Lower lobe of right lung (tissue), 2 donors: ENCODE measurements around the gene HERPUD2. TPM values are rescaled to one million over a fixed set of nuclear protein-coding genes. Genes with fewer than 3 reads are reported as not detected.
A peak's percentile ranks its signal among the peaks of the same experiment; 100 is the strongest.

ENCODE experiments used
- ATAC-seq, 2 donors: fragments of 200-7000 bp; cut with Tn5 transposase; one replicate each; pipeline ENCODE4 v1.9.1; 2020 to 2022; ENCODE audit warnings: mild to moderate bottlenecking in 2 of 2, moderate library complexity in 2 of 2
- DNase-seq: peaks from one replicate; pipeline ENCODE4 v3.0.0-alpha.2; 2020
- H3K27ac ChIP-seq: fragments of 200-600 bp; one replicate; pipeline ENCODE4 v1.8.0; 2022
- H3K27me3 ChIP-seq: fragments of 200-600 bp; one replicate; pipeline ENCODE4 v1.8.0; 2022; ENCODE audit warnings: low read depth
- H3K36me3 ChIP-seq: fragments of 200-600 bp; one replicate; pipeline ENCODE4 v1.8.0; 2022; ENCODE audit warnings: mild to moderate bottlenecking
- H3K4me1 ChIP-seq: fragments of 200-600 bp; one replicate; pipeline ENCODE4 v1.8.0; 2022
- H3K4me3 ChIP-seq: fragments of 200-600 bp; one replicate; pipeline ENCODE4 v1.8.0; 2022; ENCODE audit warnings: mild to moderate bottlenecking
- H3K9me3 ChIP-seq: fragments of 200-600 bp; one replicate; pipeline ENCODE4 v1.8.0; 2022
- CTCF ChIP-seq: fragments of 200-600 bp; IDR thresholded peaks from one replicate; pipeline ENCODE4 v1.8.0; 2022; ENCODE audit warnings: antibody characterized with exemption, mild to moderate bottlenecking
- intact Hi-C: fragments of 100-400 bp; cut with DNase I; formaldehyde crosslinking; loops from one replicate; pipeline ENCODE4 v1.11.0; 2022
- total RNA-seq: library from RNA; stranded (reverse); fragmentation: NEBNext Ultra II Directional; extraction: Animal tissue kit (Norgen Biotek cat#: 25700); gene quantifications from one replicate; pipeline ENCODE4 v1.2.1, GENCODE V29; 2021
- donor health status: DM: no; HTN: yes; CAD: no; lungs with severe emphysema.

Gene HERPUD2
- total RNA-seq, 1 donor from 2014 or later: 40.0 TPM

- intact Hi-C loops: no loop called here
- H3K36me3 ChIP-seq: no peaks in the 10 kb centered on the region
- H3K27me3 ChIP-seq: no peaks in the 10 kb centered on the region
- H3K4me1 ChIP-seq: peaks cover 8% of the 10 kb centered on the region
- no peak overlapping the region for H3K27ac ChIP-seq
- no peaks in the 10 kb centered on the region for H3K9me3 ChIP-seq
- H3K4me3 ChIP-seq: no peak overlapping the region
- ATAC-seq: peak; percentile 47 to 52
- no peak for DNase-seq
- TF ChIP-seq CTCF: peak; percentile 6
Observed at GRCh38 chr7:35725280-35725680, 30.3 kb upstream of the HERPUD2 start.

GRCh38 chr7:35723011-35723410 lies 28.1 kb upstream of the HERPUD2 start:
- intact Hi-C loops: no loop called here
- H3K27ac ChIP-seq: no peak overlapping the region
- no peaks in the 10 kb centered on the region for H3K9me3 ChIP-seq
- DNase-seq (no peak), ATAC-seq (no peak)
- H3K36me3 ChIP-seq: no peaks in the 10 kb centered on the region
- H3K4me1 ChIP-seq: no peaks in the 10 kb centered on the region
- H3K4me3 ChIP-seq: no peak overlapping the region
- TF ChIP-seq CTCF: no peak
- H3K27me3 ChIP-seq: no peaks in the 10 kb centered on the region

GRCh38 chr7:35722054-35722849 lies 27.3 kb upstream of the HERPUD2 start:
- ATAC-seq: no peak
- no peaks in the 10 kb centered on the region for H3K36me3 ChIP-seq

GRCh38 chr7:35721288-35721687 lies 26.4 kb upstream of the HERPUD2 start:
- Histone ChIP-seq H3K36me3 (no peaks in the 10 kb centered on the region), H3K27me3 (no peaks in the 10 kb centered on the region), H3K4me1 (peaks cover 8% of the 10 kb centered on the region), H3K4me3 (no peak overlapping the region), H3K9me3 (no peaks in the 10 kb centered on the region), H3K27ac (no peak overlapping the region)
- ATAC-seq: no peak
- TF ChIP-seq CTCF: no peak
- DNase-seq: no peak
- intact Hi-C loops: no loop called here

More at GRCh38 chr7:35722054-35722849, 27.3 kb upstream of the HERPUD2 start:
- intact Hi-C loops: no loop called here
- Histone ChIP-seq H3K27ac (no peak overlapping the region), H3K4me1 (no peaks in the 10 kb centered on the region), H3K4me3 (no peak overlapping the region), H3K27me3 (no peaks in the 10 kb centered on the region), H3K9me3 (no peaks in the 10 kb centered on the region)
- no peak for TF ChIP-seq CTCF
- no peak for DNase-seq

- no peak overlapping the region for H3K4me3 ChIP-seq
- no peak for TF ChIP-seq CTCF
- DNase-seq: no peak
- H3K27ac ChIP-seq: no peak overlapping the region
- peaks cover 8% of the 10 kb centered on the region for H3K4me1 ChIP-seq
- H3K36me3 ChIP-seq: no peaks in the 10 kb centered on the region
- no peaks in the 10 kb centered on the region for H3K27me3 ChIP-seq
- intact Hi-C loops: no loop called here
- no peaks in the 10 kb centered on the region for H3K9me3 ChIP-seq
- no peak for ATAC-seq
Observed at GRCh38 chr7:35720849-35721248, 25.9 kb upstream of the HERPUD2 start.
